ENCODE results near the gene LEPROT. TPM values are rescaled to one million over a fixed set of nuclear protein-coding genes. Genes with fewer than 3 reads are reported as not detected.
A peak's percentile ranks its signal among the peaks of the same experiment; 100 is the strongest.
"Not testable (repeated sequence)": the region's sequence is repeated elsewhere in the genome, so short reads cannot be mapped to it uniquely, and the experiment has no call there.

The LEPROT gene
- total RNA-seq, 4 donors from 2014 or later, result 18.4 to 91.9 (median 68.6) TPM

DNA sequence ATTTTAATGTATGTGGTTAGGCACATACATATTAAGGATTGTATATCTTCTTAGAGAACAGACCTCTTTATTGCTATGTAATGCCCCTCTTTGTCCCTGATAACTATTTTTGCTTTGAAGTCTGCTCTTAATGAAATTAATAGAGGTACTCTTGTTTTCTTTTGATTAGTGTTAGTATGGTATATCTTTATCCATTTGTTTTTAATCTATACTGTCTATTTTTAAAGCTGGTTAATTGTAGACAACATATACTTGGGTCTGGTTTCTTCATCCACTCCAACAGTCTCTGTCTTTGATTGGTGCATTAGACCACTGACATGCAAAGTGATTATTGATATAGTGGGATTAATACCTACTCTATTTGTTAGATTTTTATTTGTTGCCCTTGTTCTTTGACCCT, 36.0 kb downstream of the LEPROT start:
- H3K36me3 ChIP-seq, result no peaks in the 10 kb centered on the region
- TF ChIP-seq CTCF (IDR thresholded peaks at IDR 0.05) (no peak), POLR2A (IDR thresholded peaks at IDR 0.05) (no peak)
- H3K4me1 ChIP-seq, result no peaks in the 10 kb centered on the region
- H3K9me3 ChIP-seq, result no peaks in the 10 kb centered on the region
- no peaks in the 10 kb centered on the region for H3K27me3 ChIP-seq
- no peak for DNase-seq
- H3K27ac ChIP-seq, result no peak overlapping the region
- no peak overlapping the region for H3K4me3 ChIP-seq
- intact Hi-C loops (cut with DNase I; ENCODE audit: low total_unique reads), result no loop called here

DNA sequence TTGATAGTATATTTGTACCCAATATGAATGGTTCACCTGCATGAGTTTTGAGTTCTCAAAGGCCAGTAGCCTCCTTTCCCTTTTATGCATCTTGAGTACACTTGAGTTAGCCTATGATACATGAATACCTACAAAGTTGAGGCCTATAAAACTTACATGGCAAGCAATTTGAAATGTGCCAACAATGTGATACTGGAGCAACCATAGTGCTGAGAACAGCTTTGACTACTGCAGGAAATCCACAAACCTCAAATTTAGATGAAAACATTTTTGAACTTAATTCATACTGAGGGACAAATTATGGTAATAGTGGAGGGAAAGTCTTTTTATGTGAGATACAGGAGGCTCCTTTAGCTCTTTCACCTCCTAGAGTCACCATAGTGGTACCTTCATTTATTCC, 37.4 kb downstream of the LEPROT start:
- H3K4me1 ChIP-seq, result no peaks in the 10 kb centered on the region
- intact Hi-C loops (cut with DNase I; ENCODE audit: low total_unique reads), result no loop called here
- DNase-seq, result no peak
- H3K9me3 ChIP-seq, result no peaks in the 10 kb centered on the region
- no peaks in the 10 kb centered on the region for H3K36me3 ChIP-seq
- TF ChIP-seq CTCF (IDR thresholded peaks at IDR 0.05) (no peak), POLR2A (IDR thresholded peaks at IDR 0.05) (no peak)
- H3K27ac ChIP-seq, result no peak overlapping the region
- H3K27me3 ChIP-seq, result no peaks in the 10 kb centered on the region
- no peak overlapping the region for H3K4me3 ChIP-seq

GRCh38 chr1:65458730-65459396, 38.4 kb downstream of the LEPROT start:
- H3K27ac ChIP-seq, result no peak overlapping the region
- TF ChIP-seq CTCF (IDR thresholded peaks at IDR 0.05) (no peak), POLR2A (IDR thresholded peaks at IDR 0.05) (no peak)
- no peaks in the 10 kb centered on the region for H3K9me3 ChIP-seq
- H3K4me3 ChIP-seq, result no peak overlapping the region
- no peaks in the 10 kb centered on the region for H3K4me1 ChIP-seq
- DNase-seq, result no peak
- intact Hi-C loops (cut with DNase I; ENCODE audit: low total_unique reads), result no loop called here
- no peaks in the 10 kb centered on the region for H3K27me3 ChIP-seq
- H3K36me3 ChIP-seq, result no peaks in the 10 kb centered on the region

DNA sequence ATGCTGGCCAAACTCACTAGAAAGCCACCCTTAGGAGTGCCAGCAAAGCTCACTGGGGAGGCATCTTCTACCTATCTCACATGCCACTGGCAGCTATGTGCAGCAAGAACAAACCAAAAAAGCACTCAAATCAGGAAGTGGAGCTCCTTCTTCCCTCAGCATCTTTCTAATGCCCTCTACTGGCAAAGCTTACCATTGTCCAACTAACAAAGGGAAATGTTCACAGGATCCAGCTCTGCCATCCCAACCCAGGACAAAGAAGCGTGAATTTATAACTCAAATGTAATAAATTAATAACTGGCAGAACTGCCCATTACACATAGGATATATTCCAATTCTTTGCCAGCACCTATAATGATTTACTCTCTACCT, 38.9 kb downstream of the LEPROT start:
- Histone ChIP-seq H3K27me3 (no peaks in the 10 kb centered on the region), H3K27ac (no peak overlapping the region), H3K4me3 (no peak overlapping the region), H3K9me3 (no peaks in the 10 kb centered on the region), H3K4me1 (no peaks in the 10 kb centered on the region), H3K36me3 (no peaks in the 10 kb centered on the region)
- no peak for DNase-seq
- TF ChIP-seq CTCF (IDR thresholded peaks at IDR 0.05) (peak in 1 of 4 experiments; percentile 16), POLR2A (IDR thresholded peaks at IDR 0.05) (no peak)
- intact Hi-C loops (cut with DNase I; ENCODE audit: low total_unique reads), result no loop called here

GRCh38 chr1:65465837-65466236, 45.4 kb downstream of the LEPROT start:
- intact Hi-C loops (cut with DNase I; ENCODE audit: low total_unique reads); H3K36me3 ChIP-seq; H3K27me3 ChIP-seq; H3K27ac ChIP-seq; H3K9me3 ChIP-seq; H3K4me3 ChIP-seq; H3K4me1 ChIP-seq; DNase-seq: not testable (repeated sequence)

- H3K36me3 ChIP-seq, result no peaks in the 10 kb centered on the region
- intact Hi-C loops (cut with DNase I; ENCODE audit: low total_unique reads), result no loop called here
- DNase-seq, result no peak
- H3K27ac ChIP-seq, result no peak overlapping the region
- peaks cover 0 to 9% of the 10 kb centered on the region in 2 donors for H3K4me1 ChIP-seq
- no peak overlapping the region for H3K4me3 ChIP-seq
- H3K9me3 ChIP-seq, result no peaks in the 10 kb centered on the region
- H3K27me3 ChIP-seq, result no peaks in the 10 kb centered on the region
- TF ChIP-seq CTCF (IDR thresholded peaks at IDR 0.05) (no peak), POLR2A (IDR thresholded peaks at IDR 0.05) (no peak)
Measured at GRCh38 chr1:65467536-65467935, 47.1 kb downstream of the LEPROT start.

All from uterus (tissue), 4 donors.